NCI-H1105 (cell line): Measurements from ENCODE around the gene EPS8.
"Not testable (repeated sequence)": the region's sequence is repeated elsewhere in the genome, so short reads cannot be mapped to it uniquely, and the experiment has no call there.

Source experiments
- DNase-seq: peaks from one replicate; lab custom pipeline; 2025; lab: John Stamatoyannopoulos, UW

EPS8 gene

GRCh38 chr12:15797818-15798217 is 8.6 kb upstream of the EPS8 start:
- no peak for DNase-seq

DNA sequence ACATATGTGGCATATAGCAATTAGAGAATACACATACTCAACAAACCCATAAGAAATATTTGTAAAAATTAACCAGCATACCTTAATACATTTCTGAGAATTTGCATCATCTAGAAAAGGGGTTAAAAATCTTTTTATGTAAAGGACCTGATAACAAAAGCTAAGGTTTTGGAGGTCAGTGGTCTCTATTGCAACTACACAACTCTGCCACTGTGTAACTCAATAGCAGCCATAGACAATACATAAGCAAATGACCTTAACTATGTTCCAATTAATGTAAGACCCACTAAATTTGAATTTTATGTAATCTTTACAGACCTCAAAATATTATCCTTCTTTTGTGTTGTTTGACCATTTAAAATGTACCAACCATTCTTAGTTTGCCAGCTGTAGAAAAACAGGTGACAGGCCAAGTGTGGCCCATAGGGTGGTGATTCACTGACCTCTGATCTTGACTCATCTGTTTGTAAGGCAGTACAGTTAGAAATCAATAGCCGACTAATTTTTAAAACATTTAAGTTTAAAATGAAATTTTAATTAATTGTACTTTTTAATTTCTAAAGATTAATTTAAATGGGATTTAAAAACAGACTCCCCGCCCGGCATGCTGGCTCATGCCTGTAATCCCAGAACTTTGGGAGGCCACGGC is 7.4 kb upstream of the EPS8 start:
- no peak for DNase-seq

- DNase-seq: no peak
Measured at GRCh38 chr12:15794836-15795235, 5.6 kb upstream of the EPS8 start.

DNA sequence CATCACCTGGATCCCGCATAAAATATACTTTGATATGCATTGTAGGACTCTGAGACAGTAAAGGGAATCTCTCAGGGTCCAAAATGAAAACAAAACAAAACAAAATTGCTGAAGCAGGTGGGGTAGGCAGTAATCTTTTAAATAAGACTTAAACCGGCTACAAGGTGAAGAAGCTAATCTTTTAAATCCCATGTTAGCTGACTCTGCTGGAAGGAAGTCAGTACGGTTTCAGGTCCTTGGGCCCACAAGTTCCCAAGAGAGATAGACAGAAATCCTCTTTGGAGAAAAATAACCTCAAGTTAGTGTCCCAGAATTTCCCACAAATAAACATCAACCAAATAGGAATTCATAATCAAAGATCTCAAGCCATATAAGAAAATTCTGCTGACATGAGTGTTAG is 5.0 kb upstream of the EPS8 start:
- no peak for DNase-seq

- peak; percentile 64 for DNase-seq
Measured at GRCh38 chr12:15788233-15789219, 662 bp downstream of the EPS8 start.

DNA sequence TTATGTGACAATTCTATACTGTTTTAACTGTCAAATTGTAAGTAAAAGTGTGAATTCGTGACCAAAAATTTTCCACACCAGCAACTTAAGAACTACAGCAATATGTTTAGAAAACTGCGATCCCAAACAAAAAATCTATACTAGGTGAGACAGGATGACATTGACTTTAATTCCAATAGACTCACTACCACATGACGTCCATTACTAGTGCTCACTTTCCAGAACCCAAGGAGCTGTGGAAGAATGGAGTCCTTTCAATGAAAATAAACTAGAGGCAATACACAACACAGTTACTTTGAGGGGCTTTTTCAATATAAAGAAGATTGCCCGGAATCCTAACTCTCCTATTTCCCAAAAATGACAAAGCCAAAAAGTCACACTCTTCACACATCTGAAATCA is 1.4 kb downstream of the EPS8 start:
- DNase-seq: no peak

DNA sequence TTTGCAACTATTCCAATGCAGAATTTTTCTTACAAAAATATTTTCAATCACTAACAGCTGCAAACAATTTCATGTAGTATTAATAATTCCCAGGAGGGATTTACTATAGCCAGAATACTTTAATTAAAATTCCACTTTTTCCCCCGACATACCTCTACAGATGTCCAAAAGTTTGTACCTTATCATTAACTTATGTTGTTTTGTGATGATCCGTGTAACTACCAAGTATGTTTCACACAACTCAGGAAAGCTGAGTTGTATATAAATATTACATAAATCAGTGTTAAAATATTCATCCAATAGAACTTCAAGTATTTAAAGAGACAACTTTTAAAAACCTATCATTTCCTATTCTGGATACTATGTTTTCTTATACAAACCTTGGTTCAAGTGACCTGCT is 2.4 kb downstream of the EPS8 start:
- no peak for DNase-seq

DNA sequence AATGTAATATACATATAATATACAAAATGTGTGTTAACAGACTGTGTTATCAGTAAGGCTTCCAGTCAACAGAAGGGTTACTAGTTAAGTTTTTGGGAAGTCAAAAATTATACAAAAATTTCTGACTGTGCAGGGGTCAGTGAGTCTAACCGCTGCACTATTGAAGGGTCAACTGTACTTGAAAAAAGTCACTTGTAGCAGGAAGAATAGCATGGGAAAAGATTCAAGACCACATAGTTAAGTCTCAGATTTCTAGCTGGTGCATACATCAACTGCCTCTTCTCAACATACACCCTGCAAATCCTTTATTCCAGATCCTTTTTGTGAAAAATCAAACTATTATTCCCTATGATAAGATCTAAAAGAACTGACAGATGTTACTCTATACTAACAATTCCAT is 5.9 kb downstream of the EPS8 start:
- DNase-seq: no peak

- DNase-seq: no peak
Measured at GRCh38 chr12:15782667-15783066, 6.5 kb downstream of the EPS8 start.

DNA sequence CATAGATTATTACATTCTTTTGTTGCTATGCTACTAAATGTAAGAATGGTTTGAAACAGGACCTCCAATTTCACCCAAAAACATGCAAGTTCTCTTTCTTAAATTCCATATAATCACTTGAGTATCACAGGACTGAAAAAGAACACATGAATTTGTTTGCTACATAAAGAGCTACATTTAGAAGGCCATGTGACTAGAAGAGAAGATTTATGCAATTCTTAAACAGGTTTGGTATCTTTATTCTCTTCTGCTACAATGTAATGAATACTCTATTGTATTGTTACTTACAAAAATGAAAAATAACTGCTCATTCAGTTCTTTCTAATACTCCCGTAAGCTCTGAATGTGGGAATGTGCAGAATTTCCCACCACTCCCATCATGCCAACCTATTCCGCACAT is 9.3 kb downstream of the EPS8 start:
- DNase-seq: no peak

- DNase-seq: no peak
Measured at GRCh38 chr12:15778126-15778525, 11.1 kb downstream of the EPS8 start.

DNA sequence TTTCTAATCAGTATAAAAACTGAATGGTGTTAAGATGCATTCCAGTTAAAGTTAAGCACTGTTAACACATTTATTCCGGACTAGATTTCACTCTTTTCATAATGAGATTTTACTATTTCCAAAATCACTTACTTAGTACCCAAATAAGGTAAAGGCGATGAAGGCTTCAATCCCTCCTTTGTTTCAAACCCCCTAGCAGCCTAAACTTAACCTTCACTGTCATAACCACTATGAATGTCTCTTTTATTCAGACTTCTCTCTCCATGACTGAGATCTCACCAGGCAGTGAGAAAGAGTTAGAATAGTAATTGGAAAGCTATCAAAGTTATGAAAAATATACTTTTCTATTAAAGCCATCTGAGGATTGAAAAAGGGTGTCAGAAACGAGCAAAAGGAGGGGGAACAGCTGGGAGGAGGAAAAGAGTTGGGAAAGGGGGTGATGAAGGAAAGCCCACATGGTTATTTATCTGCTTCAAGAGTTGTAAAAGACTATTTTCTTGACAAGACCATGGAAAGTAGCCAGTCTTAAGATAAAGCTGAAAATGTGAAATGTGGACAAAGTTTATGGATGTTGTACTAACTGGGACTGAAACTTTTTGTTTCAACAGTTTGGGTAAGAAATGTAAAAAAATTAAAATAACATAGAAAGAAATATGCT is 11.7 kb downstream of the EPS8 start:
- no peak for DNase-seq

DNA sequence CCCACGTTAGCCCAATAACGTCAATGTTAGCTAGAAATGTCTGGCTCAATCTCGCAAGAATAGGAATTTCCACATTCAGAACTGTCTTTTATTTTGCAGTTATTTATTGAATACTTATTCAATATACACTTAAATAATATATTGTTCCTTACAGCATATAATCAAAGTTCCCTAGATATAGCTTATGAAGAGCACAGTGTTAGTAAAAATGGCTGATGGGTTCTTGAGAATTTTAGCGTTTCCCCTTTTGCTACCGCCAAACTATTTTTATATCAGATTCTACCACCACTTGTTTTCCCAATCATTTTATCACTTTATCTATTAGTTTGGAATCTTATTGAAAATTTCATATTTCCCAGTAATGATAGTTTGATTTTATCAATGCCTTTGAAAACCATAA is 12.7 kb downstream of the EPS8 start:
- DNase-seq: no peak

GRCh38 chr12:15774819-15775218 is 14.4 kb downstream of the EPS8 start:
- DNase-seq: no peak

GRCh38 chr12:15772405-15773018 is 16.7 kb downstream of the EPS8 start:
- DNase-seq: no peak

- no peak for DNase-seq
Measured at GRCh38 chr12:15770581-15770980, 18.6 kb downstream of the EPS8 start.

DNA sequence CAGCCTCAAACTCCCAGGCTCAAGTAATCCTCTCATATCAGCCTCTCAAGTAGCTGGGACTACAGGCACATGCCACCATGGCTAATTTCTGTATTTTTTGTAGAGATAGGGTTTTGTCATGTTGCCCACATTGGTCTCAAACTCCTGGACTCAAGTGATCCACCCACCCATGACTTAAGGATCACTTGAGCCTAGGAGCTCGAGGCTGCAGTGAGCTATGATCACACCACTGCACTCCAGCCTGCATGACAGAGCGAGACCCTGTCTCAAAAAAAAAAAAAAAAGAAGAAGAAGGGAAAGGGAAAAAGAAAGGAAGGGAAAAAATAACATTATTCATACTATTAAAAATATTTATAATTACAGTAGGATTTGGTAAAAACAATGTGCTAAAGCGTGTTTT is 19.2 kb downstream of the EPS8 start:
- no peak for DNase-seq

GRCh38 chr12:15769586-15769985 is 19.6 kb downstream of the EPS8 start:
- DNase-seq: no peak

DNA sequence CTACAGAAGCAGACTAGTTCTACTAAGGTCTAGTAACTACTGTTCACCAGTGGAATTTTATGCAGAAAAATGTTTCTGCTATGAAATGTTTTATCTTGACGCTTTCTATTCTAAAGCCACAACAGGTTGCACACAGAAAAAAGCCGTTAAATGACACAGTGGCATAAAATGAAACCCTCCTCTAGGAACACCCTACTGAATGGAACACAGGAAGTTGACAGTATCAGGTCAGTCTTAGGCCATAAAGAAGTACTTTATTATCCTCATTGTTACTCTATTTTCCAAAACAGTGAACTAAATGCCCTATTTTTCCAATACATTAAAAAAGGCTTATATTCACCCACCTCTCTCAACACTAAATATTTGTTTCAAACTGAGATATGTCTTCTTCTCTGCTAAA is 21.9 kb downstream of the EPS8 start:
- DNase-seq: no peak

GRCh38 chr12:15763328-15763727 is 25.9 kb downstream of the EPS8 start:
- DNase-seq: no peak

DNA sequence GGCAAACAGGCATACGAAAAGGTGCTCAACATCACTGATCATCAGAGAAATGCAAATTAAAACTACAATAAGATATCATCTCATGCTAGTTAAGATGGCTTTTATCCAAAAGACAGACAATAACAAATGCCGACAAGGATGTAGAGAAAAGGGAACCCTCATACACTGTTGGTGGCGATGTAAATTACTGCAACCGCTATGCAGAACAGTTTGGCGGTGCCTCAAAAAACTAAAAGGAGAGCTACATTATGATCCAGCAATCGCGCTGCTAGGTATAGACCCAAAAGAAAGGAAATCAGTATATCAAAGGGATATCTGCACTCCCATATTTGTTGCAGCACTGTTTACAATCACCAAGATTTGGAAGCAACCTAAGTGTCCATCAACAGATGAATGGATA is 27.0 kb downstream of the EPS8 start:
- DNase-seq: not testable (repeated sequence)

DNA sequence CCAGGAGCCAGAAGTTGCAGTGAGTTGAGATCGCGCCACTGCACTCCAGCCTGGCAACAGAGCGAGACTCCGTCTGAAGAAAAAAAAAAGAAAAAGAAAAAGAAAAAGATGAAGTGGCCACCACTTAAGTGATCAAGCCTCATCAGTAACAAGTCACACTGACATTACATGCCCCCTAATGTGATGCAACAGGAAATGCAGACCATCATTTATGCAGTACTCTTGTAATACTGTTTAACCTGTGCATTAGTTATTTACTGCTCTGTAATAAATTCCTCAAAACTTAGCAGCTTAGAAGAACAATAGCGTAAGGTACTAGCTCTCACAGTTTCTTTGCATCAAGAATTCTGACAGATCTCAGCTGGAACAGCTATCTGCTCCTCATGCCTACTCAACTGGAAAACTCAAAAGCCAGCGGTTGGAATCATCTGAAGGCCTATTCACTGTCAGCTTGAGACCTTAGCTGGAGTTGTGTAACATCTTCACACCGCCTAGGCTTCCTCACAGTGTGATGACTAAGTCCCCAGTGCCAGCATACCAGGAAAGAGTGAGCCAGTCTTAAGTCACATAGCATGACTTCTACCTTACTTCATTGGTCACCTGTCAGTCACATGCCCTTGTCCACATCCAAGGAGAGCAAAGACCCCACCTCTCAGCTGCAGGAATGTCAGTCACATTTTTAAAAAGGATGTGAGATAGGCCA is 31.5 kb downstream of the EPS8 start:
- DNase-seq: no peak
